GM12872 (cell line): Measurements from ENCODE around the gene DIS3L2.

Source experiments
- TF ChIP-seq, protein P1 (sequence below): IDR thresholded peaks from 3 replicates; pipeline ENCODE4 v1.5.1; 2011; ENCODE audit warnings: low read depth, mild to moderate bottlenecking, low read length, moderate library complexity; ENCODE audit not compliant: insufficient read depth

DIS3L2 gene

GRCh38 chr2:232219496-232219870 lies 258.0 kb downstream of the DIS3L2 start:
- TF ChIP-seq, protein P1, sequence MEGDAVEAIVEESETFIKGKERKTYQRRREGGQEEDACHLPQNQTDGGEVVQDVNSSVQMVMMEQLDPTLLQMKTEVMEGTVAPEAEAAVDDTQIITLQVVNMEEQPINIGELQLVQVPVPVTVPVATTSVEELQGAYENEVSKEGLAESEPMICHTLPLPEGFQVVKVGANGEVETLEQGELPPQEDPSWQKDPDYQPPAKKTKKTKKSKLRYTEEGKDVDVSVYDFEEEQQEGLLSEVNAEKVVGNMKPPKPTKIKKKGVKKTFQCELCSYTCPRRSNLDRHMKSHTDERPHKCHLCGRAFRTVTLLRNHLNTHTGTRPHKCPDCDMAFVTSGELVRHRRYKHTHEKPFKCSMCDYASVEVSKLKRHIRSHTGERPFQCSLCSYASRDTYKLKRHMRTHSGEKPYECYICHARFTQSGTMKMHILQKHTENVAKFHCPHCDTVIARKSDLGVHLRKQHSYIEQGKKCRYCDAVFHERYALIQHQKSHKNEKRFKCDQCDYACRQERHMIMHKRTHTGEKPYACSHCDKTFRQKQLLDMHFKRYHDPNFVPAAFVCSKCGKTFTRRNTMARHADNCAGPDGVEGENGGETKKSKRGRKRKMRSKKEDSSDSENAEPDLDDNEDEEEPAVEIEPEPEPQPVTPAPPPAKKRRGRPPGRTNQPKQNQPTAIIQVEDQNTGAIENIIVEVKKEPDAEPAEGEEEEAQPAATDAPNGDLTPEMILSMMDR = no peak

DNA sequence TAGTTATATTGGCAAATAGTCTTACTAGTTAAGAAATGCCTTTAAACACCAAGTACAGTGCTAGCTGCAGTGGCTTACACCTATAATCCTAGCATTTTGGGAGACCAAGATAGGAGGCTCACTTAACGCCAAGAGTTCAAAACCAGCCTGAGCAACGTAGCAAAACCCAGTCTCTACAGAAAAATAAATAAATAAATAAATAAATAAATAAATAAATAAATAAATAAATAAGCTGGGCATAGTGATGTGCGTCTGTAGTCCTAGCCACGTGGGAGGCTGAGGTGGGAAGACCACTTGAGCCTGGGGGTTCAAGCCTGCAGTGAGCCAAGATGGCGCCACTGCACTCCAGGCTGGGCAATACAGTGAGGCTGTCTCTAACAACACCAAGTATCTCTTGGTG lies 258.4 kb downstream of the DIS3L2 start:
- TF ChIP-seq, protein P1 = no peak

DNA sequence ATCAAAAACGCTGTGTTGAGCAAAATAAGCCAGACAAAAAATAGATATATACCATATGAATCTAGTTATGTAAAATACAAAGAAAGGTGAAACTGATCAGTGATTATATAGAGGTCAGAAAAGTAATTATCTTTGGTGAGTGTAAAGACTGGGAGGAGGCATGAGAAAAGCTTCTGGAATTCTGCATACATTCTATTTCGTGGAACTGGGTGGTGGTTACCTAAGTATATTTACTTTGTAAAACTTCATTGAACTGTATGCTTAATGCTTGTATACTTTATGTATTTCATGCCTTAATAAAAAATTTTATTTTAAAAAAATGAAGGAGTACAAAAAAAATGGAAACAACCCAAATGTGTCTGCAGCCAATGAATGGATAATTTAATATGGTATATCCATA lies 263.9 kb downstream of the DIS3L2 start:
- TF ChIP-seq, protein P1 = no peak

DNA sequence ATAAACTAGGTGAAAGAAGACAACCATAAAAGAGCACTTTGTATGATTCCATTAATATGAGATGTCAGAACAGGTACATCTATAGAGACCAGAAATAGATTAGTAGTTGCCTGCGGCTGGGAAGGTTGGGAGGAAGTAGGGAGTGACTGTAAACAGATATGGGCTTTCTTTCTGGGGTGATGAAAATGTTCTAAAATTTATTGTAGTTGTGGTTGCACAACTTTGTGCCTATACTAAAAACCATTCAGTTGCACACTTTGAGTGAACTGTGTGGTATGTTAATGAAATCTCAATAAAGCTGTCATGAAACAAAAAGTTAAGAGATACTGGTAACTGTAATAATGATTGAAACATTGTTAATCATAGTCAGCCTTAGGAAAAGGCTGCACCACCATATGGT lies 264.4 kb downstream of the DIS3L2 start:
- TF ChIP-seq, protein P1 = no peak

- TF ChIP-seq, protein P1 = no peak
These were observed 266.8 kb downstream of the DIS3L2 start for GRCh38 chr2:232228332-232228731.

GRCh38 chr2:232228971-232229894 lies 267.7 kb downstream of the DIS3L2 start:
- TF ChIP-seq, protein P1 = no peak

DNA sequence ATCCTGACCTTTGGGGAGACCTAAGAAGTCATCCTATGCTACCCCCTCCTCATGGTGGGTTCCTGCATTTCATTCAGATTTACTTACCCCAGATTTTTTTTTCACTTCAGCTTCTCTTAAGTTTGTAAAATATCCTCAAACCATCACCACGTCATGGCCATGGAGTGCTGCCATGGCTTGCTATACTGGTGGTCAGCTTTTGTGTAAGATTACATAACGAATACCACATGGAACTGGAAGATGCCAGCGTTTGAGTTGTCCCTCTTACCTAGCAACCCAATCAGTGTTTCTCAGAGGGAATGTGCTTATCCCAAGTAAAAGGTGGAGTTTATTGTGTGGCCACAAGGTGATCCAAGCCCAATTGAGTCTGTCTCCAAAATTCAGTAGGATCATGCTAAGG lies 268.4 kb downstream of the DIS3L2 start:
- TF ChIP-seq, protein P1 = no peak
